GM12891 (cell line): Measurements from ENCODE around the gene DNAJC3.
"Not testable (repeated sequence)": the region's sequence is repeated elsewhere in the genome, so short reads cannot be mapped to it uniquely, and the experiment has no call there.

Experiments used
- DNase-seq: peaks from one replicate; pipeline ENCODE4 v3.0.0; 2011; ENCODE audit warnings: low spot score; ENCODE audit not compliant: insufficient read length
- FAIRE-seq: peaks from 2 replicates; lab custom pipeline; 2011; peaks lifted over from hg19 to GRCh38; lab: Jason Lieb, UNC
- PAX5 ChIP-seq: IDR thresholded peaks from 2 replicates; pipeline ENCODE4 v1.6.1; 2011; ENCODE audit warnings: low read length, moderate library complexity, mild to moderate bottlenecking; ENCODE audit not compliant: insufficient read depth, severe bottlenecking
- POLR2A ChIP-seq: IDR thresholded peaks from 2 replicates; pipeline ENCODE4 v1.6.1; 2011; ENCODE audit warnings: low read depth, low read length, control low read depth
- POLR2AphosphoS5 ChIP-seq: IDR thresholded peaks from 2 replicates; pipeline ENCODE4 v1.6.1; 2011; ENCODE audit warnings: low read depth, low read length, control low read depth
- POU2F2 ChIP-seq: IDR thresholded peaks from 2 replicates; pipeline ENCODE4 v1.6.1; 2011; ENCODE audit warnings: low read depth, mild to moderate bottlenecking, control low read depth, low read length, moderate library complexity
- SPI1 ChIP-seq: IDR thresholded peaks from 2 replicates; pipeline ENCODE4 v1.6.1; 2011; ENCODE audit warnings: low read depth, low read length, control low read depth
- TAF1 ChIP-seq: IDR thresholded peaks from 2 replicates; pipeline ENCODE4 v1.6.1; 2011; ENCODE audit warnings: low read depth, low read length, control low read depth

DNAJC3 gene

GRCh38 chr13:95698047-95698749, 21.3 kb downstream of the DNAJC3 start:
- TF ChIP-seq POLR2AphosphoS5 = no peak
- DNase-seq (no peak), FAIRE-seq (peak; percentile 23)

DNA sequence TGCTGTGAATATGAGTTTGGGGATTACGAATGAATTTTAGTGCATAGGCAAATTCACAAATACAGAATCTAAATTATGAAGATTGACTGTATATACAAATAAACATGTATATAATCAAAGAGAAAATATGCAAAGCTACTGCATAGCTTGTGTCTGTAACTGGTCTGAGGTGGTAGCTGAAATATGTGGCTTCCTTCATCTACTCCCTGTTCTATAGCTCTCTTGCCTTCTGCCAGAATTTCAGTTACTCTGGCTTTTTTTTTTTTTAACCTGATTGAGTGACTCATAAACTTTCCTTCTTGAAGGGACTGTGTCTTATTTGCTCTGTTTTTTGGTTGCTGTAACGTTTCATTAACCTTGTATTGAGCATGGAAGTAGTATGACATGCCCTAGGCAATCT, 26.6 kb downstream of the DNAJC3 start:
- no peak for TF ChIP-seq POLR2A
- TF ChIP-seq POU2F2 = no peak
- TF ChIP-seq POLR2AphosphoS5 = no peak
- no peak for TF ChIP-seq SPI1
- no peak for TF ChIP-seq TAF1
- FAIRE-seq = no peak

GRCh38 chr13:95704510-95704909, 27.6 kb downstream of the DNAJC3 start:
- FAIRE-seq (no peak), DNase-seq (no peak)
- TF ChIP-seq POLR2AphosphoS5 (no peak), SPI1 (no peak), POLR2A (no peak), TAF1 (no peak), PAX5 (no peak), POU2F2 (no peak)

More for the DNA sequence above, 26.6 kb downstream of the DNAJC3 start:
- no peak for DNase-seq

GRCh38 chr13:95706356-95706755, 29.4 kb downstream of the DNAJC3 start:
- FAIRE-seq (no peak), DNase-seq (no peak)
- TF ChIP-seq POU2F2 (no peak), POLR2AphosphoS5 (no peak), PAX5 (no peak), POLR2A (no peak), TAF1 (no peak), SPI1 (no peak)

DNA sequence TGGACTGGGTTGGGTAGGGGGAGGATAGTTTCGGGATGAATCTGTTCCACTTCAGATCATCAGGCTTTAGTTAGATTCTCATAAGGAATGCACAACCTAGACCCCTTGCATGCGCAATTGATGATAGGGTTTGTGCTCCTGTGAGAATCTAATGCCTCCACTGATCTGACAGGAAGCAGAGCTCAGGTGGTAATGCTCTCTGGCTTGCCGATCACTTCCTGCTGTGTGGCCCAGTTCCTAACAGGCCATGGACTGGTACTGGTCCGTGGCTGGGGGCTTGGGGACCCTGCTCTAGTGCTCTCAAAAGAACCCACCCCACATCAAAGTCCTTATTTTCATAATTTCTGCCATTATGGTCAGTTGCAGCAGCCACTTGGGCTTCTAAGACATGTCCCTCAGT, 30.1 kb downstream of the DNAJC3 start:
- no peak for FAIRE-seq
- DNase-seq = no peak
- TF ChIP-seq POLR2AphosphoS5 (no peak), POLR2A (no peak), POU2F2 (no peak), PAX5 (no peak), TAF1 (no peak), SPI1 (no peak)

- DNase-seq = no peak
- TF ChIP-seq TAF1 = no peak
- peak; percentile 46 for TF ChIP-seq SPI1
- FAIRE-seq = peak; percentile 71
These were observed 30.8 kb downstream of the DNAJC3 start for GRCh38 chr13:95707442-95708390.

GRCh38 chr13:95708391-95708774, 31.4 kb downstream of the DNAJC3 start:
- DNase-seq = no peak
- TF ChIP-seq SPI1 (peak; percentile 33; the same call in 1 of the 2 replicates), POU2F2 (no peak), POLR2AphosphoS5 (no peak)
- FAIRE-seq = no peak

DNA sequence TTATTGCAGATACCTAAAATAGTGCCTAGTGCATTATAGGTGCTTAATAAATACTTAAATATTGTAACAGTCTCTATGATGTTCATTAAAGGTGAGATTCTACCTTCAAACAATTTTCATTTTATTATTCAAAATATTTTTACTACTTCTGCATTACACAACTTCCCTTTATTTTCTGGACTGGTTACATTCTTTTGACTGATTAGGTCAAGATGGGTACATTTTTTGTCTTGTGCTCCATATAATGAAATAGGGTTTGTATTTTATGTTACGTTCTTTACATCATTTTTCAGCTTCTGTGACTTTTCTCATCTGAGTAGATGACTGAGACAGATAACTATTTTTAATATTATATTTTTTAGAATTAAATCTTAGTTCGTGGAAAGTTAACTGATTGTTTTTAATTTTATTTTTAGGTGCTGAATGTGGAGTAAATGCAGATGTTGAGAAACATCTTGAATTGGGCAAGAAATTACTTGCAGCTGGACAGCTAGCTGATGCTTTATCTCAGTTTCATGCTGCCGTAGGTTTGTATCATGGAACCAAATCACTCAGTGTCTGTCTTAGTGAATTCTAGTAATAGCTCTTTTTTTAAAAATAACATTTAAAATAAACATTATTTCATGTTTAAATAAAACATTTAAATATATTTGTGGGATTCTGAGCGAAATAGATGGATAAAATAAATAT, 32.0 kb downstream of the DNAJC3 start:
- FAIRE-seq (no peak), DNase-seq (no peak)
- TF ChIP-seq POLR2A (no peak), SPI1 (no peak), TAF1 (no peak), POLR2AphosphoS5 (no peak), PAX5 (no peak), POU2F2 (no peak)

GRCh38 chr13:95710313-95710712, 33.4 kb downstream of the DNAJC3 start:
- DNase-seq (no peak), FAIRE-seq (no peak)
- TF ChIP-seq PAX5 (no peak), POLR2A (no peak), POLR2AphosphoS5 (no peak), SPI1 (no peak), POU2F2 (no peak), TAF1 (no peak)

DNA sequence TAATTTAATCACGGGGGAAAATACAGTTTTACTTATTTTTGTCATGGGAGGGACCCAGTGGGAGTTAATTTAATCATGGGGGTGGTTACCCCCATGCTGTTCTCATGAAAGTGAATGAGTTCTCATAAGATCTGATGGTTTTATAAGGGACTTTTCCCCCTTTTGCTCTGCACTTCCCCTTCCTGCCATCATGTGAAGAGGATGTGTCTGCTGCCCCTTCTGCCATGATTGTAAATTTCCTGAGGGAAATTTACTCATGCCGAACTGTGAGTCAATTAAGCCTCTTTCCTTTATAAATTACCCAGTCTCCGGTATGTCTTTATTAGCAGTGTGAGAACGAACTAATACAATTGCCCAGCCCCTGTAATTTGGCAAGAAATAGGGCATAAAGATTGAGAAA, 35.9 kb downstream of the DNAJC3 start:
- not testable (repeated sequence) for FAIRE-seq, DNase-seq
